ENCODE results near the gene AKT1. TPM values are rescaled to one million over a fixed set of nuclear protein-coding genes. Genes with fewer than 3 reads are reported as not detected.
A peak's percentile ranks its signal among the peaks of the same experiment; 100 is the strongest.

The AKT1 gene
- total RNA-seq, 1 donor from 2014 or later: 92.8 TPM

DNA sequence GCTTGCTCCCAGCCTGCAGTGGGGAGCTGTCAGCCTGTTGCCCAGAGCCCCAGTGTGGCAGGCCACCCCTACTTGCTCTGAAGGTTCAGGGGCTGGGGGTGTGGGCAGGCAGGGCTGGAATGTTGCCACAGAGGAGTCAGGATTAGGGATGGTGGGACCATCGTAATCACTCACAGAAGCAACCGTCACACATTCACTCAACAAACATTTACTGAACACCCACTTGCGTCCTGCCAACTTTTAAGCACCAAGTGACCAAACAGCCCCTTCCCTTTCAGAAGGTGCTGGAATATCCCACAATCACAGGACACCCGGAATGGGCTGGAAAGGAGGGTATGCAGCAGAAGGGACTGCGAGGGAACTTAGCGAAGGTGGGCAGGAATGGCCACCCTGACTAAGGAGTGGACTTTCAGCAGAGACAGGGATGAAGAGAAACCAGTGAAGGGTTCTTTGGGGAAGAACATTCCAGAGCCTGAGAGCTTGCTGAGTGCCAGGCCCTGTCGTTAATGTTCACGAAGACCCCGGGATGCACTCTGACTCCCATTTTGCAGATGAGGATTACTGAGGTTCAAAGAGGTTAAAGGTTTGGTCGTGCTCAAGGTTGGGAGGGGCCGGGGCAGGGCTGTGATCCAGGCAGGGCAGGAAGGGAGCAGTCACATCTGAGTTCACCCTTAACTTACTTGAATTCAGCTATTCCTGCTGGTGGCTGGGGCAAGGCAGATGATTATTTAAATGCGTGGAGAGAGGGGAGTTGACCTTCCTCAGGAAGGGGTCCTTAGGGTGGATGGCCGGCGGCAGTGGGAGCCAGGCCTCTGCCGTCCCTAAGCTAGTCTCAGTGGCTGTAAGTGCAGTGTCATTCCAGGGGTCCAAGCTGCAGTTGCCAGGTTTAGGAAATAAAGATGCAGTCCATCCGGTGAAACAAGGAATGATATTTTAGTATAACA is 3.0 kb upstream of the AKT1 start:
- no peaks in the 10 kb centered on the region for H3K27me3 ChIP-seq
- peaks cover 44% of the 10 kb centered on the region for H3K4me1 ChIP-seq
- no peak for DNase-seq (ENCODE audit: extremely low spot score in 2 of 2)
- H3K36me3 ChIP-seq: no peaks in the 10 kb centered on the region
- no peak overlapping the region for H3K4me3 ChIP-seq
- H3K9me3 ChIP-seq: no peaks in the 10 kb centered on the region
- TF ChIP-seq POLR2A (IDR thresholded peaks at IDR 0.05) (no peak), POLR2AphosphoS5 (IDR thresholded peaks at IDR 0.05; ENCODE audit: insufficient read depth in 1 of 2, low read depth in 1 of 2) (no peak)
- TF ChIP-seq, protein P1, sequence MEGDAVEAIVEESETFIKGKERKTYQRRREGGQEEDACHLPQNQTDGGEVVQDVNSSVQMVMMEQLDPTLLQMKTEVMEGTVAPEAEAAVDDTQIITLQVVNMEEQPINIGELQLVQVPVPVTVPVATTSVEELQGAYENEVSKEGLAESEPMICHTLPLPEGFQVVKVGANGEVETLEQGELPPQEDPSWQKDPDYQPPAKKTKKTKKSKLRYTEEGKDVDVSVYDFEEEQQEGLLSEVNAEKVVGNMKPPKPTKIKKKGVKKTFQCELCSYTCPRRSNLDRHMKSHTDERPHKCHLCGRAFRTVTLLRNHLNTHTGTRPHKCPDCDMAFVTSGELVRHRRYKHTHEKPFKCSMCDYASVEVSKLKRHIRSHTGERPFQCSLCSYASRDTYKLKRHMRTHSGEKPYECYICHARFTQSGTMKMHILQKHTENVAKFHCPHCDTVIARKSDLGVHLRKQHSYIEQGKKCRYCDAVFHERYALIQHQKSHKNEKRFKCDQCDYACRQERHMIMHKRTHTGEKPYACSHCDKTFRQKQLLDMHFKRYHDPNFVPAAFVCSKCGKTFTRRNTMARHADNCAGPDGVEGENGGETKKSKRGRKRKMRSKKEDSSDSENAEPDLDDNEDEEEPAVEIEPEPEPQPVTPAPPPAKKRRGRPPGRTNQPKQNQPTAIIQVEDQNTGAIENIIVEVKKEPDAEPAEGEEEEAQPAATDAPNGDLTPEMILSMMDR (IDR thresholded peaks at IDR 0.05): no peak
- intact Hi-C loops (cut with DNase I): loop anchor here (2.0 to 10.0 kb wide), 3 partner anchors 28 to 451 kb away; partner anchors contain the start of gene CLBA1
- H3K27ac ChIP-seq: peak overlapping the region; percentile 94

DNA sequence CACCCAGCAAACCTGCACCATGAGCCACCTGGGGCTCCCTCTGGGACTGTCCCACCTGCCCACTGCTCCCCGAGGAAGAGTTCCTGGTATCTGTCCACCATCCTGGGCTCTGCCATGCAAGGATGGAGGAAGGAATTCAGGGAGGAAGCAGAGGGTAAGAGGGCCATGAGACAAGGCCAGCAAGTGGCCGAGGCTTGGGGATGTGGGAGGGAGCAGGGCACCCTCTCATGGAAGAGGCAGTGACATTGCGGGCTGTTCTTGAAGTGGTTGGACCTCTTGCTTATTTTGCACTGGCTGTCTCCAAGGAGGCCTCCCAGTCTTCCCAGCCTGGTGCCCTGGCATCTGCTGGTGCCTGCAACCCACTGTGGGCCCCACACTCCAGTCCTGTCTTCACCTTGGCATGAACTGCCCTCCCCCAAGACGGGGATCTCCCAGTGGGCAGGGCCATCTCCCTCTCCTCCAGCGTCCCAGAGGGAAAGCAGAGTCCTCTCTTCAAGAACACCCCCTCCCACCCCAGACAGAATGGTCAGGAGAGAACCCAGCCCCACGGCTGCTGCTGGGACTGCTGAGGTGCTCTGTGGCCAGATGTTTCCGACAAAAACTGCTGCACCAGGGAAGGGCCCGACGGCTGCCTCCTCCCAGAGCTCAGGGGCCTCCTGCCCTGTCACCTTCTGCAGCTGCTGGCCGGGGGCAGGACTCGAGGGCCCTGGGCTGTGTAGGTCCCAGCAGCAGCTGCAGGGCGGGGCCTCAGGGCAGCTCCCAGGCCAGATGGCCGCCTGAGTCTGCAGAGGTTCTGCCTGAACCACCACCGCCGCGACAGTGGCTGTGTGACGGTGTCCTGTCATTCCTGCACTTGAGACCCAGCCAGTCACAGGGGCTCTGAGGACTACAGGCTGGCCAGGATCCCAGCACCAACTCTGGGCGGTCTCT is 1.8 kb upstream of the AKT1 start:
- Histone ChIP-seq H3K9me3 (no peaks in the 10 kb centered on the region), H3K27me3 (no peaks in the 10 kb centered on the region), H3K36me3 (no peaks in the 10 kb centered on the region), H3K4me3 (no peak overlapping the region), H3K27ac (peak overlapping the region; percentile 45), H3K4me1 (peaks cover 47% of the 10 kb centered on the region)
- DNase-seq (ENCODE audit: extremely low spot score in 2 of 2): no peak
- intact Hi-C loops (cut with DNase I): loop anchor here (2.0 to 10.0 kb wide), 3 partner anchors 29 to 450 kb away; partner anchors contain the start of gene CLBA1
- TF ChIP-seq POLR2AphosphoS5 (IDR thresholded peaks at IDR 0.05; ENCODE audit: insufficient read depth in 1 of 2, low read depth in 1 of 2) (no peak), POLR2A (IDR thresholded peaks at IDR 0.05) (no peak)
- TF ChIP-seq, protein P1 (IDR thresholded peaks at IDR 0.05): no peak

DNA sequence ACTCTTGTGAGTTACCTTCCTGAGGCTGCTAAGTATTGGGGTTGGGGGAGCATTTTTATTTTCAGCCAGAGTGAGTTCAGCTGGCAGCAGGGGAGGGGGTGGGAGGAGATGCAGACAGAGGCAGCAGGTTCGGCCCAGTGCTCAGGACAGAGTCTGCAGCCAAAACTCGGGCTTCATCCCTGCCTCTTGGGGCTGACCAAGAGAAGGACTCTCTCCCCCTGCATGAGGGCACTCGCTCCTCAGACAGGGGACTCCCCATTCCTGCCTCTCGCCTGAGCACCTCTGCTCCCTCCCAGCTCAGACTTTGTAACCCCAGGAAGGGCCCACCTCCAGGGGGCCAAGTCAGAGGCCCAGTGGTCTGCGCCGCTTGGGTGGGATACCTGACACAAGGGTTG is 1.1 kb upstream of the AKT1 start:
- TF ChIP-seq POLR2AphosphoS5 (IDR thresholded peaks at IDR 0.05; ENCODE audit: insufficient read depth in 1 of 2, low read depth in 1 of 2) (no peak), POLR2A (IDR thresholded peaks at IDR 0.05) (no peak)
- TF ChIP-seq, protein P1 (IDR thresholded peaks at IDR 0.05): no peak
- Histone ChIP-seq H3K9me3 (no peaks in the 10 kb centered on the region), H3K4me3 (no peak overlapping the region), H3K36me3 (peaks cover 0 to 7% of the 10 kb centered on the region in 2 donors), H3K27me3 (no peaks in the 10 kb centered on the region), H3K4me1 (peaks cover 47% of the 10 kb centered on the region), H3K27ac (peak overlapping the region; percentile 92)
- intact Hi-C loops (cut with DNase I): loop anchor here (5.0 to 10.0 kb wide), 2 partner anchors 188 to 449 kb away; partner anchors contain the start of gene CLBA1
- DNase-seq (ENCODE audit: extremely low spot score in 2 of 2): no peak

DNA sequence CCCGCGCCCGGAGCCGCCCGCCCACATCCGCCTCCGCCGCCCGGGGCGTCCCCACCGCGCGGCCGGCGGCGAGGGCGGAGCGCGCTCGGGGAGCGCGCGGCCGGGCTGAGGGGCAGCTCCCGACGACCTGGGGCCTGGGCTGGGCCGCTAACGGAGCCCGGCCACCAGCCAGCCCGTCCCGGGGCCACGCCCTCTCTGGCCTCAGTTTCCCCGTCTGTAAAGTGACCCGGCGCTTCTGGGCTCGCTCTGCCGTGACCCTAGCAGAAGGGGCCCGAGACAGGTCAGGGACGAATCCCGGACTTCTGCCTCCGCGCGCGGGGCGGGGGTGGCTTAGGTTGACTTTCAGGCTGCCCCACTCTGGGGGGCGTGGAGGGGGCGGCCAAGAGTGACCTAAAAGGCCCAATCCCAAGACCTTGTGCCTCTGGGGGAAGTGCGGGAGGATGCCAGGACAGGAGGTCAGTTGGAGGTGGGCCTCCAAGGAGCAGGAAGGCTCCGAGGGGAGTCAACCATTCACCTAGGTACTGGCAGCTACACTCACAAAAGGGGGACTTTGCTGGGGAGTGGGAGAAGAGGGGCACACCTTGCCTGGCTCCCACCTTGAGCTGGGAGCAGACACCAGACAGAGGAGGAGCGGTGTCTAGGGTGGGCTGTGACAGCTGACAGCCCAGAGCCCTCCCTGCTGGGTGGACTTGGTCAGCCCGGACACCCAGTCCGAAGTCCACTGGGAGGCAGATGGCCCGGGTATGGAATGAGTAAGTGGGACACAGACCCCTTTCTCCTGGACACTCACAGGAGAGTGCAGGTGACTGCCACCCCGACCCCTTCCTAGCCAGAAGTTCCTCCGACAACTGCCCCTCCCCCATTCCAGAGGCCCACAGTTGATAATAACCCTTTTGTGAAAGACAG is 486 bp upstream of the AKT1 start:
- H3K27ac ChIP-seq: peak overlapping the region; percentile 92
- peak in 1 of 2 donors; percentile 85 for TF ChIP-seq POLR2A (IDR thresholded peaks at IDR 0.05)
- TF ChIP-seq POLR2AphosphoS5 (IDR thresholded peaks at IDR 0.05; ENCODE audit: insufficient read depth in 1 of 2, low read depth in 1 of 2): peak in 1 of 2 donors; percentile 75
- TF ChIP-seq, protein P1 (IDR thresholded peaks at IDR 0.05): no peak
- DNase-seq (ENCODE audit: extremely low spot score in 2 of 2): no peak
- H3K4me1 ChIP-seq: peaks cover 41% of the 10 kb centered on the region
- peaks cover 0 to 8% of the 10 kb centered on the region in 2 donors for H3K36me3 ChIP-seq
- H3K4me3 ChIP-seq: peak overlapping the region; percentile 49 to 55
- no peaks in the 10 kb centered on the region for H3K9me3 ChIP-seq
- intact Hi-C loops (cut with DNase I): loop anchor here (5.0 to 10.0 kb wide), 2 partner anchors 189 to 449 kb away; partner anchors contain the start of gene CLBA1
- no peaks in the 10 kb centered on the region for H3K27me3 ChIP-seq
